IMR-90 (cell line): ENCODE data around the gene SDC3. TPM values are rescaled to one million over a fixed set of nuclear protein-coding genes. Genes with fewer than 3 reads are reported as not detected.
A peak's percentile ranks its signal among the peaks of the same experiment; 100 is the strongest.

Experiments used
- ATAC-seq: fragments of 200-7000 bp; cut with Tn5 transposase; 2 replicates; pipeline ENCODE4 v1.9.1; 2020; ENCODE audit warnings: low read depth, mild to moderate bottlenecking, moderate library complexity
- BruUV-seq: library from RNA; stranded (reverse); fragments of 400-500 nt; replicated peaks from 2 replicates; lab custom pipeline; 2021; lab: Mats Ljungman, UMichigan
- CTCF ChIA-PET: fragments of 300-600 bp; formaldehyde crosslinking; extraction: SDS; loops from one replicate; lab custom pipeline; 2021; ENCODE audit warnings: antibody characterized with exemption; lab: Yijun Ruan, JAX
- POLR2A ChIA-PET: fragments of 300-600 bp; sonication (Branson Sonifier 250); formaldehyde crosslinking; loops from one replicate; lab custom pipeline; 2022; ENCODE audit warnings: antibody characterized with exemption; ENCODE audit not compliant: unreplicated experiment; lab: Charles Lee
- DNase-seq: peaks from one replicate; pipeline ENCODE4 v3.0.0; 2013
- H2AFZ ChIP-seq: replicated peaks from 2 replicates; pipeline ENCODE3; 2013; ENCODE audit warnings: low read length, mild to moderate bottlenecking; ENCODE audit not compliant: poor library complexity
- H2AK5ac ChIP-seq: 2 replicates; pipeline ENCODE4 v1.6.1; 2013; ENCODE audit warnings: low read depth, low read length, inconsistent platforms
- H2AK9ac ChIP-seq: replicated peaks from 2 replicates; pipeline ENCODE3; 2013; ENCODE audit warnings: mild to moderate bottlenecking, low read depth, low read length, moderate library complexity; ENCODE audit not compliant: poor library complexity
- H2BK120ac ChIP-seq: 2 replicates; pipeline ENCODE4 v1.6.1; 2013; ENCODE audit warnings: low read depth, low read length, inconsistent platforms
- H2BK15ac ChIP-seq: 3 replicates; pipeline ENCODE4 v1.6.1; 2013; ENCODE audit warnings: low read depth, low read length, inconsistent platforms
- H2BK20ac ChIP-seq: 2 replicates; pipeline ENCODE4 v1.6.1; 2013; ENCODE audit warnings: low read depth, mild to moderate bottlenecking, inconsistent platforms, low read length, moderate library complexity
- H2BK5ac ChIP-seq: 2 replicates; pipeline ENCODE4 v1.6.1; 2013; ENCODE audit warnings: mild to moderate bottlenecking, low read depth, low read length, inconsistent platforms; ENCODE audit not compliant: poor library complexity, severe bottlenecking
- H3K14ac ChIP-seq: replicated peaks from 2 replicates; pipeline ENCODE4 v1.6.1; 2013; ENCODE audit warnings: low read depth, low read length, inconsistent platforms
- H3K18ac ChIP-seq: 2 replicates; pipeline ENCODE4 v1.6.1; 2013; ENCODE audit warnings: low read depth, low read length, control low read depth
- H3K23ac ChIP-seq: 2 replicates; pipeline ENCODE4 v1.6.1; 2013; ENCODE audit warnings: low read depth, low read length, inconsistent platforms
- H3K27ac ChIP-seq: 2 replicates; pipeline ENCODE4 v1.5.1; 2013; ENCODE audit warnings: mild to moderate bottlenecking, control low read depth, low read length; ENCODE audit not compliant: insufficient read depth
- H3K27me3 ChIP-seq: 2 replicates; pipeline ENCODE4 v1.6.1; 2013; ENCODE audit warnings: low read length; ENCODE audit not compliant: control insufficient read depth, insufficient read depth
- H3K36me3 ChIP-seq: 2 replicates; pipeline ENCODE4 v1.6.1; 2013; ENCODE audit warnings: low read length, mixed read lengths; ENCODE audit not compliant: control insufficient read depth, insufficient read depth
- H3K4ac ChIP-seq: 2 replicates; pipeline ENCODE4 v1.6.1; 2013; ENCODE audit warnings: low read depth, low read length, inconsistent platforms
- H3K4me1 ChIP-seq: 2 replicates; pipeline ENCODE4 v1.6.1; 2013; ENCODE audit warnings: low read length, mixed read lengths; ENCODE audit not compliant: control insufficient read depth, insufficient read depth
- H3K4me2 ChIP-seq: 2 replicates; pipeline ENCODE4 v1.6.1; 2013; ENCODE audit warnings: low read depth, mild to moderate bottlenecking, control low read depth, low read length, moderate library complexity
- H3K4me3 ChIP-seq: 2 replicates; pipeline ENCODE4 v1.5.1; 2013; ENCODE audit warnings: low read depth, mild to moderate bottlenecking, control low read depth, low read length, moderate library complexity; ENCODE audit not compliant: insufficient read depth
- H3K56ac ChIP-seq: 2 replicates; pipeline ENCODE4 v1.6.1; 2013; ENCODE audit warnings: low read length, inconsistent platforms; ENCODE audit not compliant: insufficient read depth; ENCODE audit errors: extremely low read depth
- H3K79me1 ChIP-seq, 2 experiments: 2 replicates each; pipeline ENCODE4 v1.6.1; 2013; ENCODE audit warnings: low read length in 2 of 2, inconsistent platforms in 1 of 2, low read depth in 1 of 2
- H3K9ac ChIP-seq: 2 replicates; pipeline ENCODE4 v1.6.1; 2013; ENCODE audit warnings: low read depth, low read length, control low read depth
- H3K9me1 ChIP-seq: 2 replicates; pipeline ENCODE4 v1.6.1; 2013; ENCODE audit warnings: low read length, inconsistent platforms; ENCODE audit not compliant: insufficient read depth
- H3K9me3 ChIP-seq: 2 replicates; pipeline ENCODE4 v1.6.1; 2013; ENCODE audit warnings: low read length; ENCODE audit not compliant: control insufficient read depth, insufficient read depth
- H4K20me1 ChIP-seq: 2 replicates; pipeline ENCODE4 v1.6.1; 2013; ENCODE audit warnings: low read length, inconsistent platforms; ENCODE audit not compliant: insufficient read depth
- H4K5ac ChIP-seq: 2 replicates; pipeline ENCODE4 v1.6.1; 2013; ENCODE audit warnings: mild to moderate bottlenecking, low read depth, low read length, control low read depth
- H4K8ac ChIP-seq, 2 experiments: 2 replicates each; pipeline ENCODE4 v1.6.1; 2013; ENCODE audit warnings: low read depth in 2 of 2, low read length in 2 of 2, control low read depth in 1 of 2, inconsistent platforms in 1 of 2
- H4K91ac ChIP-seq: 2 replicates; pipeline ENCODE4 v1.6.1; 2013; ENCODE audit warnings: low read depth, low read length, inconsistent platforms; ENCODE audit not compliant: insufficient read depth
- RAD21 ChIP-seq: IDR thresholded peaks from 2 replicates; pipeline ENCODE4 v1.6.1; 2012; ENCODE audit warnings: low read length, improper control_type of control experiment
- RCOR1 ChIP-seq: IDR thresholded peaks from 2 replicates; pipeline ENCODE4 v1.6.1; 2012; ENCODE audit warnings: mild to moderate bottlenecking, low read length, improper control_type of control experiment; ENCODE audit not compliant: insufficient replicate concordance
- RFX5 ChIP-seq: IDR thresholded peaks from 2 replicates; pipeline ENCODE4 v1.8.0; 2012; ENCODE audit warnings: low read depth, mild to moderate bottlenecking, low read length, moderate library complexity
- WGBS, 2 experiments: methylation state at CpG; one replicate each; pipeline versions ENCODE4 v1.1.5 to v1.1.7; 2013; ENCODE audit warnings: missing lambda C conversion rate in 2 of 2; ENCODE audit not compliant: insufficient read length in 1 of 2; ENCODE audit errors: extremely low coverage in 2 of 2; 5-methylcytosine and 5-hydroxymethylcytosine counted together
- dilution Hi-C: fragments of 300-500 bp; cut with HindIII; formaldehyde crosslinking; loops from one replicate; pipeline ENCODE4 v1.14.3; 2018; ENCODE audit warnings: low sequenced_read_pairs; ENCODE audit not compliant: unreplicated experiment
- in situ Hi-C: fragments of 300-500 bp; cut with MboI; formaldehyde crosslinking; loops from 3 replicates; pipeline ENCODE4 v1.14.3; 2019; ENCODE audit warnings: low sequenced_read_pairs, inconsistent platforms, mixed read lengths
- intact Hi-C: fragments of 100-400 bp; cut with micrococcal nuclease; formaldehyde crosslinking; loops from 2 replicates; pipeline ENCODE4 v1.10.0; 2022
- polyA plus RNA-seq, 3 experiments: library from polyadenylated mRNA; depleted of rRNA; stranded (reverse); fragments of >200 nt; gene quantifications; 2 replicates each; pipeline ENCODE4 v1.2.3, GENCODE V29; 2012; ENCODE audit warnings: low replicate concordance in 1 of 3
- total RNA-seq: library from RNA; depleted of rRNA; stranded (reverse); fragments of >200 nt; gene quantifications from 2 replicates; pipeline ENCODE4 v1.2.3, GENCODE V29; 2012

SDC3 gene
- total and polyA plus RNA-seq, 2 of the 4 experiments (the other 2 are of a cell fraction), result 13.1 to 71.5 TPM

DNA sequence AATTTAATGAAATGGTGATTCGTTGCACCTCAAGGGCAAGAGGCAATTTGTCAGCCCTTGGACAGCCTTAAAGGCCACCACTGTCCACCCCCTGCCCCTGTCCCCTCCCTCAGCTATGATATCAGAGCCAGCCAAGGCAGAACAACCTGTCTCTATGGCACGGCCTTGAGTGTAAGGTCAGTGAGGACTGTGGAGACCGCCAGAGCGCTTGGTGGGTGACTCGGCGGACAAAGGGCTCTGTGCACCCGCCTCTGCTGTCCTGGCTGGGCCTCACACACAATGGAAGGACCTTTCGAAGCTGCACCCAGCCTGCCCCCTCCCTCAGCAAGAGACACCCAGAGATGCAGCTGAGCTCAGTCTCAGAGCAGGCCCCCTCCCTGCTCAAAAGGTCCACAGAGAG is 50.6 kb downstream of the SDC3 start:
- Histone ChIP-seq H3K14ac (peak overlapping the region; percentile 45), H2BK120ac (peak overlapping the region; percentile 91), H2AK9ac (peak overlapping the region; percentile 47), H3K4ac (peak overlapping the region; percentile 88), H4K91ac (peak overlapping the region; percentile 68), H3K9ac (no peak overlapping the region), H4K20me1 (peaks cover 4% of the 10 kb centered on the region; the same call in 1 of the 2 replicates), H3K9me1 (peaks cover 16% of the 10 kb centered on the region; the same call in 1 of the 2 replicates), H2BK15ac (peak overlapping the region; percentile 65; the same call in 1 of the 3 replicates), H4K8ac (peak overlapping the region in 1 of 2 experiments; percentile 72; a peak in 1 of 4 replicates), H3K23ac (peak overlapping the region; percentile 38), H2BK5ac (no peak overlapping the region), H3K9me3 (no peaks in the 10 kb centered on the region), H3K27me3 (no peaks in the 10 kb centered on the region), H3K27ac (0 out of 2 replicates have a peak overlapping the region, but pooled peaks have one; percentile 5), H2AK5ac (peak overlapping the region; percentile 56; the same call in 1 of the 2 replicates), H3K18ac (peak overlapping the region; percentile 40; the same call in 1 of the 2 replicates), H4K5ac (no peak overlapping the region; the same call in 1 of the 2 replicates), H3K56ac (no peak overlapping the region), H3K4me3 (no peak overlapping the region), H2BK20ac (peak overlapping the region; percentile 85), H3K4me1 (peaks cover 12% of the 10 kb centered on the region), H2AFZ (peak overlapping the region; percentile 63), H3K36me3 (no peaks in the 10 kb centered on the region), H3K4me2 (no peak overlapping the region), H3K79me1 (no peaks in the 10 kb centered on the region)
- dilution Hi-C loops, result no loop called here
- intact Hi-C loops, result loop anchor here (2.0 to 5.0 kb wide), 2 partner anchors 36 to 49 kb away; no protein-coding TSS in a partner anchor
- no peak for DNase-seq
- POLR2A ChIA-PET, result no interaction called here
- BruUV-seq, result no TSS peak
- in situ Hi-C loops, result no loop called here
- no peak for ATAC-seq
- WGBS, 2 experiments, result no CpG with 5 or more reads among the region's 8 CpGs
- TF ChIP-seq RFX5, result no peak
- TF ChIP-seq RAD21, result no peak
- TF ChIP-seq RCOR1, result no peak
- CTCF ChIA-PET, result no interaction called here
